ENCODE data around the gene PKP3. TPM values are rescaled to one million over a fixed set of nuclear protein-coding genes. Genes with fewer than 3 reads are reported as not detected.
"Not testable (repeated sequence)": the region's sequence is repeated elsewhere in the genome, so short reads cannot be mapped to it uniquely, and the experiment has no call there.

PKP3 gene, protein sequence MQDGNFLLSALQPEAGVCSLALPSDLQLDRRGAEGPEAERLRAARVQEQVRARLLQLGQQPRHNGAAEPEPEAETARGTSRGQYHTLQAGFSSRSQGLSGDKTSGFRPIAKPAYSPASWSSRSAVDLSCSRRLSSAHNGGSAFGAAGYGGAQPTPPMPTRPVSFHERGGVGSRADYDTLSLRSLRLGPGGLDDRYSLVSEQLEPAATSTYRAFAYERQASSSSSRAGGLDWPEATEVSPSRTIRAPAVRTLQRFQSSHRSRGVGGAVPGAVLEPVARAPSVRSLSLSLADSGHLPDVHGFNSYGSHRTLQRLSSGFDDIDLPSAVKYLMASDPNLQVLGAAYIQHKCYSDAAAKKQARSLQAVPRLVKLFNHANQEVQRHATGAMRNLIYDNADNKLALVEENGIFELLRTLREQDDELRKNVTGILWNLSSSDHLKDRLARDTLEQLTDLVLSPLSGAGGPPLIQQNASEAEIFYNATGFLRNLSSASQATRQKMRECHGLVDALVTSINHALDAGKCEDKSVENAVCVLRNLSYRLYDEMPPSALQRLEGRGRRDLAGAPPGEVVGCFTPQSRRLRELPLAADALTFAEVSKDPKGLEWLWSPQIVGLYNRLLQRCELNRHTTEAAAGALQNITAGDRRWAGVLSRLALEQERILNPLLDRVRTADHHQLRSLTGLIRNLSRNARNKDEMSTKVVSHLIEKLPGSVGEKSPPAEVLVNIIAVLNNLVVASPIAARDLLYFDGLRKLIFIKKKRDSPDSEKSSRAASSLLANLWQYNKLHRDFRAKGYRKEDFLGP
- total RNA-seq: not detected in 2 replicates

DNA sequence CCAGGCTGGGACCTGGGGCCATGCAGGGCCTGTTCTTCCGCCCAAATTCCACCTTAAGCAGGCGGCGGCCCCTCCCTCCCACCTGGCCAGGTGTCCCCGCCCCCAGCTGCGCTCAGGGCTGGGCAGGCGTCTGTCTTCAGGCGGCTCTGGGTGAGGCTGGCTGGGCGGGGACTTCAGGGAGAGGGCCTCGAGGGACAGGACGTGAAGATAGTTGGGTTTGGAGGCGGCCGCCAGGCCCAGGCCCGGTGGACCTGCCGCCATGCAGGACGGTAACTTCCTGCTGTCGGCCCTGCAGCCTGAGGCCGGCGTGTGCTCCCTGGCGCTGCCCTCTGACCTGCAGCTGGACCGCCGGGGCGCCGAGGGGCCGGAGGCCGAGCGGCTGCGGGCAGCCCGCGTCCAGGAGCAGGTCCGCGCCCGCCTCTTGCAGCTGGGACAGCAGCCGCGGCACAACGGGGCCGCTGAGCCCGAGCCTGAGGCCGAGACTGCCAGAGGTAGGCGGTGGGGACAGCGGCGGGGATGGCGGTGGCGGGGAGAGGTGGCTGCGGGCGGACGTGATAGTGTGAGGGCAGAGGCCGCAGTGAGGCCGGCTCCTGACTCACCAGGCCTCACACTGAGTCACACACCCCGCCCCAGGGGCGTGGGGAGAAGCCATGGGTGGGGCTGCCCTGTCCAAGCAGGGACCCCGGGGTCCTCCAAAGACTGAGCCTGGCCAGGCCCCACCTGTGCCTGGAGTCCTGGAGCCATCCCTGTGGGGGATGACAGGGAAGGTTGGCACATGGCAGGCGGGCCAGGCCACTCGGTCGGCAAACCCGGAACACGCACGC is at the start of gene PKP3:
TSS of gene PKP3 (plus strand) at position 176 of the 824 bp plus-strand sequence. CDS start at position 260, 84 bp downstream.
- intact Hi-C loops (cut with micrococcal nuclease): no loop called here

DNA sequence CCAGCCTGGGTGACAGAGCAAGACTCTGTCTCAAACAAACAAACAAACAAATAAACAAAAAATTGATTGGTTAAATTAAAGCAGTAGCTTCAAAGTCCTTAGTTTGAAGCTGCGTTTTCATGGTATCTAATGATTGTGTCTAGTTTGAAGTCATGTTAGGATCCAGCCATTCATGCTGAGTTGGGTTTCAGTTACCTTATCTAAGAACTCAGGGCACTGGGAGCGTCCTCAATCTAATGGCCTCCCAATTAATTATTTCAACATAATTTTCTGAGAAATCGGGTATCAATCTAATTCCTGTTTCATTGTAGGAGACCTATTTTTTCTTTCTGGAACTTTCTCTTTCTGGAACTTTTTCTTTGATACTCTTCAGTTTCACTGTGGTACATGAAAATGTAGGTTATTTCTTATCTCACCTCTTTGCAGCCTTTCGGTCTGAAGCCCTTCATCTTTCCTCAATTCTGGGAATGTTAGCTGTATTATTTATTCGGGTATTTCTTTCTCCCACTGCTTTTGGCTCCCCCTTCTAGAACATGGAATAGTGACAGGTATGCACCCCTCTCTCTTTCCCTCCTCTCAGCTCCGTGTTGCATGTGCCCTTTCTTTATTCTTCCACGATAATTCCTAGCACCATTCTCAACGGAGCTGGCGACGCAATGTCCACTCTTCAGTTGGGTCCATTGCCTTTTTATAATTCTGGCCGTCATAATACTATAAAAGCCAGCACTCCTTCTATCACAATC is 49.0 kb upstream of the PKP3 start:
- intact Hi-C loops (cut with micrococcal nuclease): no loop called here

DNA sequence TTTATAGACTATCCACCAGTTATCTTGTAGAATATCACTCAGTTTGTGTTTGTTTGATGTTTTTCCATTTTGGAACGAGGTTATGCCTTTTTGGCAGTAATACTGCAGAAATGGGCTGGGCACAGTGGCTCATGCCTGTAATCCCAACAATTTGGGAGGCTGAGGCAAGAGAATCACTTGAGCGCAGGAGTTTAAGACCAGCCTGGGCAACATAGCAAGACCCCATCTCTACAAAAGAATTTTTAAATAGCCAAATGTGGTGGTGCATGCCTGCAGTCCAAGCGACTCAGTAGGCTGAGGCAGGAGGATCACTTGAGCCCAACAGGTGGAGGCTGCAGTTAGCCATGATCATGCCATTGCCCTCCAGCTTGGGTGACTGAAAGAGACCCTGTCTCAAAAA is 47.5 kb upstream of the PKP3 start:
- intact Hi-C loops (cut with micrococcal nuclease): no loop called here

DNA sequence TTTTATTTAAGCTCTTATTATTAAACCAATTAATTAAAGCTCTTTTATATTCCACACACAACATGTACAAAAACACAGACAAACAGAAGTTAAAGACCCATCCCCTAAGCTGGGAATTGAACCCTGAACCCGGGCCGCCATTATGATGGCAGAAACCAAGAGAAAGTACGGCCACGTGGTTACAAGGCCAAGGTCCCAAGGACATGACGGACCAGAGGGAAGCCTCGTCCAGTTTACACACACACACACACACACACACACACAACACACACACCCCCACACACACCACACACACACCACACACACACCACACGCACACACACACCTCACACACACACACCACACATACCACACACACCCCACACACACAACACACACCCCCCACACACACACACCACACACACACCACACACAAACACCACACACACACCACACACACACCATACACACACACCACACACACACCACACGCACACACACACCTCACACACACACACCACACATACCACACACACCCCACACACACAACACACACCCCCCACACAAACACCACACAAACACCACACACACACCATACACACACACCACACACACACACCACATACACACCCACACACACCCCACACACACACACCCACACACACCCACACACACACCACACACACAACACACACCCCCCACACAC is 44.6 kb upstream of the PKP3 start:
- intact Hi-C loops (cut with micrococcal nuclease): not testable (repeated sequence)

DNA sequence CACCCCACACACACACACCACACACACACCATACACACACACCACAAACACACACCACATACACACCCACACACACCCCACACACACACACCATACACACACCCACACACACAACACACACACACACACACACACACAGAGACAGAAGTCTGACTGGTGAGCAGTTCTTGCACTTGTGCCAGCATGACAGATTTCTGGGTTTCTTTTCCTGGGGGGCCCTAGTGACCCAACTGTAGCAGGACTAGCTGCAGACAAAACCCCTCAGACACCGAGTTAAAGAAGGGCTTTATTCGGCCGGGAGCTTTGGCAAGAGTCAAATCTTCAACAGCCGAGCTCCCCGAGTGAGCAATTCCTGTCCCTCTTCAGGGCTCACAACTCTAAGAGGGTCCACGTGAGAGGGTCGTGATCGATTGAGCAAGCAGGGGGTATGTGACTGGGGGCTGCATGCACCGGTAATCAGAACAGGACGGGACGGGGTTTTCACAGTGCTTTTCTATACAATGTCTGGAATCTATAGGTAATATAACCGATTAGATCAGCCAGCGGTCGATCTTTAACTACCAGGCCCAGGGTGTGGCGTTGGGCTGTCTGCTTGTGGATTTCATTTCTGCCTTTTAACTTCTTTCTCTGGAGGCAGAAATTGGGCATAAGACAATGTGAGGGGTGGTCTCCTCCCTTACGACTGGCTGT is 43.8 kb upstream of the PKP3 start:
- intact Hi-C loops (cut with micrococcal nuclease): not testable (repeated sequence)

DNA sequence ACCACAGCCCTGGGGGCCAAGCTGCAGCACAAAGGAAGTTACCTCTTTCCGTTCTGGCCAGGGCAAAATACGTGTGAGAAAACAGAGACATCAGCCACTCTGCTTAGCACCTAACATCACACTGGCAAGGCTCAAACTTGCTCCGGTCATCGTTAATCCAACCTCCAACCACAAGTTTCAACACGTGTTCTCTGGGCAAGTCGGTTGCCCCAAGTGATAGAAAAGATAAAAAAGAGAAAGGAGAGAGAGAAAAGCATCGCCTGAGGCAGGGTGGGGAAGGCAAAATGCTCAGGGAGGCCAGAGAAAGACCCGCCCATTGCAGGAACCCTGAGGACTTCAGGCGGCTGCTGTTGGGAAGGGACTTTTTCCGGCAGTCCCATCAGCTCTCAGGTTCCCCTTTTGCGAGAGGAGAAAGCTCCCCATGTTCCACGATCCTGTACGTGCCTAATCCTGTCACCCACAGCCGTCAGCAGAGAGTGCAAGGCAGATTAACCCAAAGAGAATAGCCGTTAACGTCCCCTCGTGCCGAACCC is 43.2 kb upstream of the PKP3 start:
- intact Hi-C loops (cut with micrococcal nuclease): no loop called here

DNA sequence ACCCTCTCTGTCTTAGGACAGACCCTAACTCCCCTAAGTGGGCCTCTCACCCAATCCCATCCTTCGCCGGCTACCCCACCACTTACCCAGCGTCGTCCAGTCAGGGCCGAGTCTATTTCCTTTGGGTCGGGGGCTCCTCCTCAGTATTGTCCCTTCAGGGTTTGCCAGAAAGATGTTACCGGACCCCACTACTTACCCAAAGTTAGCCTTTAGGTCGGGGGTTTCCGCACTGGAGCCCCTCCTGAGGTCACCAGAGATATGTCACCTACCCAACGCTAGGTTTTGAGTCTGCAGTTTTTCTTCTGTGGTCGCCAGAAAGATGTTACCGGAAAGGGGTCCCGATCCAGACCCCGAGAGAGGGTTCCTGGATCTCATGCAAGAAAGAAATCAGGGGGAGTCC is 42.6 kb upstream of the PKP3 start:
- intact Hi-C loops (cut with micrococcal nuclease): no loop called here

DNA sequence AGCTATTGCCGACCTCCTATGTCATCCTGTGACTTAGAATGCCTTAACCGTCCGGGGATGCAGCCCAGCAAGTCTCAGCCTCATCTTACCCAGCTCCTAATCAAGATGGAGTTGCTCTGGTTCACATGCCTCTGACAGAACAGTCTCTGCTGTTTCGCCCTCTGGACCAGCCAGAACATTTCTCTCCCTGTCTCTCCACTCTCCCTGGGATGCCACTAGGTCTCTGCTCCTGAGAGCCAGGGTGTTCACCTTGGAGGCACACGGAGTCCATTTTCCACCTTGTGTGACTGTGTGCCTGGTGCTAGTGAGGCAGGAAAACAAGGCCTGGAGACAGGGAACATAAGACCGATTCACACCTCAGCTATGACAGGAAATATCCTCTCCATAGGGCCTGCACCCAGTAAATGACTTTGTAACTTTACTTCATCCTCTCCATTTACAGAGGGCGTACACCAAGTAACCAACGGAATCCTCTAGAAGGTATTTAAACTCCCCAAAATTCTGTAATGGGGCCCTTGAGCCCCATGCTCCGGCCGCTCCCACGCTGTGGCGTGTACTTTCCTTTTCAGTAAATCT is 41.5 kb upstream of the PKP3 start:
- intact Hi-C loops (cut with micrococcal nuclease): no loop called here

DNA sequence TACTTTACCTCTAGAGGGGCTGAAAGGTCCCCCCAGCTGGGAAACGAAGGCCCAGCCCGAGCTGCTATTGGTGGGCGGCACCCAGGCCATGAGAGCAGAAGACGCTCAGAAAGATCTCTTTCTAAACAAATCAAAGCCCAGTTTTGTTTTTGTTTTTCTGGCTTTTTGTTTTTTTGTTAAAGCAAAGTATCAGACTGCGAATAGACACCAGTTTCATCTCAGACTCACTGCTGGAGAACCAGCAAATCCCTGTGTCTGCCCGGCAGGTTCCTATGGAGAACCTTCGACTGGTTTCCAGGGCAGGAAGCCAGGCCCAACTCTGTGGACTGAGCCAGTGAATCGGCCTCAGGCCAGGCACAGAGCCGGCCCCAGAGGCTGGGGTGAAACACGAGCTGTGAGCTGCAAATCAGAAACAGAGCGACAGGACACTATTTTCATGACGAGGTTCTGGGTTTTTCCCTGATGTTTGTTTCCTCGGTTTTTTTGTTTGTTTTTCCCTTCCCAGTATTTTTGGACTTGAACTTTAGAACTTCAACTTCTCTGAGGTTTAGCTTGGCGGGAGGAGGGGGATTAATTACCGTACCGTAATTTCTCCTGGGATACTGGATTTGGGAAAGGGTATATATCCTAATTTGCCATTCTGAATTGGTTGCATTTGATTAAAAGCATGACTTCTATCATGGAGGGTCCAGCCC is 40.7 kb upstream of the PKP3 start:
- intact Hi-C loops (cut with micrococcal nuclease): no loop called here

DNA sequence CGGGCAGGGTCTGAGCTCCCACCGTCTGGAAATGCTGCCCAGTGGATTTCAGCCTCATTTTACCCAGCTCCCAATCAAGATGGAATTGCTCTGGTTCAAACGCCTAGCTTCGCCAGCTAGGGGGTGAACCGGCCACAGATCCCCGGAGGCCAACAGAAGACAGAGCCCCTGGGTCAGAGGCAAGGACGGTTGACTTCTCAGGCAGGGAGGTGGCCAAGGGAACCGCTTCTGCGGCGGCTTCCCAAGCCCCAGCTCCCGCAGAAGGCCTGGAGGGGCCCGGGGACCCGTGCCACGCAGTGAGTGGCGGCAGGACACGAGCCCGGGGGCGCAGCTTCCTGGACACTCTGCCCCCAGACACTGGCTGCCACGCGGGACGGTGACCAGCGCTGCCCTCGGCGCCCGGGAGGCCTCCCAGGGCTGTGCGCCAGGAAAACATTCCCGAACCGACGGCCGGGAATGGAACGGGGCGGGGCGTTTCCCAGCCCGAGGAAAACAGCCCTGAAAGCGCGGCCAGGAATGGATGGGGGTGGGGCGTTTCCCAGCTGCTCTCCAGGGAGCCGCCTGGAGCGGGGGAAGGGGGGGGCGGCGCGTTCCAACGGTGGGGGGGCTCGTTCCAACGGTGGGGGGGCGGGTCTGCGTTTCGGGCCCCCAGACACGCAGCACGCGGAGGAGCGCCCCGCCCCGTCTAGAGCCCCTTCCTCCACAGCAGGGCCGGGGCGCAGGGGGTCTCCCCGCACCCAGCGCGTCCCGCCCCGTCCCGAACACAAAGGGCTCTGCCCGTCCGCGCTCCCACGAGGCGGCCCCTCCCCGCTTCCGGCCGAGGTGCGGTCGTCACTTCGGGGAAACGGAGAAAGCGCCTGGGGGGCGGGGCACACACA is 38.2 kb upstream of the PKP3 start:
- intact Hi-C loops (cut with micrococcal nuclease): loop anchor here (1.0 to 5.0 kb wide), 5 partner anchors 29 to 120 kb away; partner anchors contain the start of genes PSMD13 and SIRT3

DNA sequence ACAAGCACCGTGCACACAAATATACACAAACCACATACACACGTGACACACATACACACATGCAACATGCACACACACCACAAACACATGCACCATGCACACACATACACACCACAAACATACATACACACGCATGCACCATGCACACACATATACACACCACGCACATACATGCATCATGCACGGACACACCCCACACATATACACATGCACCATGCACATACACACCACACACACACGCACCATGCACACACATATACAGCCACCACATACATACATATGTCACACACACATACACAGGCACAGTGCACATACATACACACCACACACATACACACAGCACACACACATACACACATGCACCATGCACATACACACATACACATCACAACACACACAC is 37.4 kb upstream of the PKP3 start:
- intact Hi-C loops (cut with micrococcal nuclease): loop anchor here (2.0 to 5.0 kb wide), 2 partner anchors 44 to 51 kb away; no protein-coding TSS in a partner anchor

DNA sequence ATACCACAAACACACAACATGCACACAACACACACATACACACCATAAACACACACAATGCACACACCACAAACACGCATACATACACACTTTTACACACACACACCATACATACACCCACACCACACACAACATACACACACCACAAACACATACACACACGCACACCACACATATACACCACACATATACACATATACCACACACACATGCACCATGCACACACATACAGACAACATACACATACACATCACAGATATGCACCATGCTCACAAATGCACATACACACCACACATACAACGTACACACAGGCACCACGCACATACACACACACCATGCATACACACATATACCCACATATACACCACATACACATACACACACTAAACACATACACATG is 36.4 kb upstream of the PKP3 start:
- intact Hi-C loops (cut with micrococcal nuclease): loop anchor here (2.0 to 5.0 kb wide), 2 partner anchors 45 to 50 kb away; no protein-coding TSS in a partner anchor

DNA sequence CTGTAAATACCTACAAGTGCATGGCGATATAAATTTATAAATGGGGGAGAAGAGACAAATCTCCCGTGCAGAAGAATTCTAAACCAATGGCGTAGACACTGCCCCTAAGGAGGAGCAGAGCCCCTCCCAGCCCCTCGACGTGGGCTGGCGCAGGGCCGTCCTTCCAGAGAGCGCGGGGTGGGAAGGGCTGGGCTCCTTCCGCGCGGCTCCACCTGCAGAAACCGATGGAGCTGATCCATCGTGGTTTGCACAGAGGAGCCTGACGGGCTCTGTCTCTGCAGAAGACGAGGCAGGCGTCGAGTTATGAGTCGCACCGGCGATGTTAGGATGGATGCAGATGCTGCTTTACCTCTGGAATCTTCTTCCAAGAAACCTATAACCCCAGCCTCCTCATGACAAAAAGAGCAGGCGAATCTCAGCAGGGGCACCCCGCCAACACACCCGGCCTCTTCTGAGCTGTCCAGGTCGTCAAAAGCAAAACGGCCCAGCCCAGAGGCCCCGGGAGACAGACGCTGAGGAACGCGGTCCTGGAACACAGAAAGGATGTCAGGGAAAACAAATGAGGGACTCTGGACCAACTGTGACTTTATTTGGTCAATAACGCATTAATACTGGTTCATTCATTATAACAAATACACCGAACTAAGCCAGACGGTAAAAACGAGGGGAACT is 35.7 kb upstream of the PKP3 start:
- intact Hi-C loops (cut with micrococcal nuclease): loop anchor here (5.0 kb wide), 1 partner anchor 49 kb away; no protein-coding TSS in a partner anchor

DNA sequence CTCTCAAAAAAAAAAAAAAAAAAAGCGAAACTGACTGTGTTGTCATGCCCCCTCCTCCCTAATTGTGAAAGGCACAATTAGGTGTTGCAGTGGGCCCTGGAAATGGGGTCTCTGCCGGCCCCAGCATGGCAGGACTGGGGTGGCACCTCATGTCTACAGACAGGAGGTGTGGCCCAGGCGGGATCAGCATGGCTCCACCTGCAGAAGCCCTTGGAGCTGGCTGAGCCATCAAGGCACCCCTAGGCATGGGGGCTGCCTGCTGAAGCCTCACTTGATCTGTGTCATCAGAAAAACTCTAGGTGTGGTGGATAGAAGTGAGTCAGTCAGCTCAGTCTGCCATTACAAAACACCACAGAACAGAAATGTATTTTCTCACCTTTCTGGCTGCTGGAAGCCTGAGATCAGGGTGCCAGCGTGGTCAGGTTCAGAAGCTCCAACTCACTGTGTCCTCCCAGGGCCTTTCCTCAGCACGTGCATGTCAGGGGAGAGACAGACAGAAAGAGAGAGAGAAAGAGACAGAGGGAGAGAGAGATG is 34.8 kb upstream of the PKP3 start:
- intact Hi-C loops (cut with micrococcal nuclease): loop anchor here (5.0 kb wide), 1 partner anchor 48 kb away; no protein-coding TSS in a partner anchor

DNA sequence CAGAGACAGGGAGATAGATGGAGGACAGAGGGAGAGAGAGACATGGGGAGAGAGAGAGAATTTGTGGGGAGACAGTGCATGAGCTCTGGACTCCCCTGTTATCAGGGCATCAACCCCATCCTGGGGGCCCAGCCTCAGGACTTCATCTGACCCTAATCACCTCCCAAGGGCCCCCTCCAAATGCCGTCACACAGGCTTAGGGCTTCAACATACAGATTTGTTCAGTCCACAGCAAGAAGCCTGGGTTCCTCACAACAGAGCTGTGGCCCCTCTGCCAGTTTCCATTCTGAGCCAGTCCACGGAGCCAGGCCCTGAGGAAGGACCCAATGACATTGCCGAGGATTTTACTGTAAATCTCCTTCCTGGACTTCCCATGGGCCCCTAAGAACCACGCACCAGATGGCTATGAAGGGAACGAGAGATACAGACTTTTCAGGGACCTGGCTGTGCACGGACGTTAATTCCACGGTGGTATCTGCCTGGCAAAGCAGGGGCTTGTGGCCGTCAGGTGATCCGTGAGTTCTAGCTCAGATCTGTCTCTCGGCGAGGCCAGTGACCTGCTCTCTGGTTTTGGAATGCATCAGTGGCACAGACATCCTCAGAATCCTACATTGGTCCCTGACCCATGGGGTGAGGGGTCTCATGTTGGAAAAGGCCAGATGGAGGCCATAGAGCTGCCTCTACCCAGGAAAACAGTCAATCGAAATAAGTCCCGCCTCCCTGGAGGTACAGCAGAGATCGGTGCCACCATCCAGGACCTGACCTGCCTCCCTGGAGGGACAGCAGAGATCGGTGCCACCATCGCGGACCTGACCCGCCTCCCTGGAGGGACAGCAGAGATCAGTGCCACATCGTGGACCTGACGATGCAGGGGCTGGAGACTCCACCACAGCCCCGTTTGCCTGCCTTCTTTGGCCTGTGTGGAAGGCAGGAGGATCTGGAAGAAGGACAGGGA is 33.4 kb upstream of the PKP3 start:
- intact Hi-C loops (cut with micrococcal nuclease): loop anchor here (5.0 kb wide), 1 partner anchor 108 kb away; no protein-coding TSS in a partner anchor

All from T-helper 2 cell treated with Interferon-gamma antibody and Interleukin-4, amounts not matched to agents 100 ng/mL and 5 ng/mL, for 36 hours (primary cell).